Mesothelial cell of epicardium (in vitro differentiated cells): Measurements from ENCODE around the gene FTO. TPM values are rescaled to one million over a fixed set of nuclear protein-coding genes. Genes with fewer than 3 reads are reported as not detected.
"Not testable (repeated sequence)": the region's sequence is repeated elsewhere in the genome, so short reads cannot be mapped to it uniquely, and the experiment has no call there.

Experiments
- DNase-seq, 2 experiments: peaks; one replicate each; pipeline ENCODE4 v3.0.0; 2021; ENCODE audit warnings: low spot score in 2 of 2; ENCODE audit not compliant: unreplicated experiment in 2 of 2
- H3K27ac Mint-ChIP-seq: 2 replicates; pipeline ENCODE4 v1.8.0; 2021; ENCODE audit warnings: mixed read lengths
- H3K27me3 Mint-ChIP-seq: 2 replicates; pipeline ENCODE4 v1.8.0; 2021; ENCODE audit warnings: low read depth, mixed read lengths
- H3K36me3 Mint-ChIP-seq: 2 replicates; pipeline ENCODE4 v1.8.0; 2021; ENCODE audit warnings: mixed read lengths
- H3K4me1 Mint-ChIP-seq: 2 replicates; pipeline ENCODE4 v1.8.0; 2021; ENCODE audit warnings: mixed read lengths
- H3K4me3 Mint-ChIP-seq: 2 replicates; pipeline ENCODE4 v1.8.0; 2021; ENCODE audit warnings: mild to moderate bottlenecking, moderate library complexity, mixed read lengths
- H3K9me3 Mint-ChIP-seq: 2 replicates; pipeline ENCODE4 v1.8.0; 2021; ENCODE audit warnings: mixed read lengths
- total RNA-seq: library from RNA; stranded (reverse); gene quantifications from 3 replicates; pipeline ENCODE4 v1.2.1, GENCODE V29; 2021
- TF ChIP-seq, protein P1 (sequence below): fragments of 200-600 bp; sonication (generic); IDR thresholded peaks from one replicate; pipeline ENCODE4 v1.5.0; 2021; ENCODE audit warnings: antibody characterized with exemption; ENCODE audit not compliant: unreplicated experiment

FTO gene
- total RNA-seq, 1 donor from 2014 or later, result 103 TPM

DNA sequence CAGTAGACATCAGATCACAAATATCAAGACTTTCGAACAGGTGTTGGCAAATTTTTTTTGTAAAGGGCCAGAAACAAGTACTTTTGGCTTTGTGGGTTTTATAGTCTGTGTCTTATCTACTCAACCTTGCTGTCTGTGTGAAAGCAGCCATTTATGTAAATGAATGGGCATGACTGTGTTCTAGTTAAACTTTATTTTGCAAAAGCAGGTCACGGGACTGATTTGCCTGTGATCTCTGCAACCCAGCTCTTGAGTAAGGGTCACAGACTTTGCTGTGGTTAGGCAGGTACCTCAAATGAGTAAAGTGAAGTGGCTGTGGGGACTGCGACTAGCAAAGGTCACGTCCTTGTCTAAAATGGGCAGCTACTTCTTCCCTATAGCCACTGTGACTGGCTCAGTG lies 136.5 kb downstream of the FTO start:
- Mint-ChIP-seq H3K4me3 (no peak overlapping the region), H3K9me3 (peaks cover 7% of the 10 kb centered on the region), H3K36me3 (peaks cover 12% of the 10 kb centered on the region), H3K27ac (no peak overlapping the region), H3K27me3 (no peaks in the 10 kb centered on the region), H3K4me1 (peaks cover 30% of the 10 kb centered on the region)
- TF ChIP-seq, protein P1, sequence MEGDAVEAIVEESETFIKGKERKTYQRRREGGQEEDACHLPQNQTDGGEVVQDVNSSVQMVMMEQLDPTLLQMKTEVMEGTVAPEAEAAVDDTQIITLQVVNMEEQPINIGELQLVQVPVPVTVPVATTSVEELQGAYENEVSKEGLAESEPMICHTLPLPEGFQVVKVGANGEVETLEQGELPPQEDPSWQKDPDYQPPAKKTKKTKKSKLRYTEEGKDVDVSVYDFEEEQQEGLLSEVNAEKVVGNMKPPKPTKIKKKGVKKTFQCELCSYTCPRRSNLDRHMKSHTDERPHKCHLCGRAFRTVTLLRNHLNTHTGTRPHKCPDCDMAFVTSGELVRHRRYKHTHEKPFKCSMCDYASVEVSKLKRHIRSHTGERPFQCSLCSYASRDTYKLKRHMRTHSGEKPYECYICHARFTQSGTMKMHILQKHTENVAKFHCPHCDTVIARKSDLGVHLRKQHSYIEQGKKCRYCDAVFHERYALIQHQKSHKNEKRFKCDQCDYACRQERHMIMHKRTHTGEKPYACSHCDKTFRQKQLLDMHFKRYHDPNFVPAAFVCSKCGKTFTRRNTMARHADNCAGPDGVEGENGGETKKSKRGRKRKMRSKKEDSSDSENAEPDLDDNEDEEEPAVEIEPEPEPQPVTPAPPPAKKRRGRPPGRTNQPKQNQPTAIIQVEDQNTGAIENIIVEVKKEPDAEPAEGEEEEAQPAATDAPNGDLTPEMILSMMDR, result no peak
- no peak for DNase-seq

DNA sequence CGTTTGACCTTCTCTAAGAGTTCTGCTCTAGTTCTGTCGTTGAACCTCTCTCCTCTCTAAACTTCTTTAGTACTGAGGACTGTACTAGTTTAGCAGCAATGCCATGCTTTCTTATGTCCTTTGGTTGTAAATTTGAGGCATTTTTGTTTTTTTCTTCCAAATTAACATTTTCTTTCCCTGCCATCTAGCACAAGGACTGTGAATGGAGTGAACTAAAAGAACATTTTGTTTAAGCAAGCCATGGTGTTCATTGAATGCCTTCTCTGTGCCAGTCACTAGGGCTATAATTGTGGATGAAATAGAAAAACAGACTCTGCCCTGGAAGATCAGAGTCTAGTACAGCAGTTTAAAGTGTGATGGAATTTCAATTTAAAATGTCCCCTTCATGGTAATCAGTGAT lies 137.9 kb downstream of the FTO start:
- no peak overlapping the region for H3K4me3 Mint-ChIP-seq
- DNase-seq, result no peak
- TF ChIP-seq, protein P1, result no peak
- peaks cover 6% of the 10 kb centered on the region for H3K36me3 Mint-ChIP-seq
- no peaks in the 10 kb centered on the region for H3K27me3 Mint-ChIP-seq
- H3K4me1 Mint-ChIP-seq, result peaks cover 35% of the 10 kb centered on the region
- H3K27ac Mint-ChIP-seq, result no peak overlapping the region
- no peaks in the 10 kb centered on the region for H3K9me3 Mint-ChIP-seq

GRCh38 chr16:53843084-53843483 lies 139.1 kb downstream of the FTO start:
- H3K27ac Mint-ChIP-seq, result no peak overlapping the region
- H3K27me3 Mint-ChIP-seq, result no peaks in the 10 kb centered on the region
- no peak overlapping the region for H3K4me3 Mint-ChIP-seq
- no peak for DNase-seq
- H3K36me3 Mint-ChIP-seq, result peaks cover 6% of the 10 kb centered on the region
- H3K9me3 Mint-ChIP-seq, result no peaks in the 10 kb centered on the region
- TF ChIP-seq, protein P1, result no peak
- peaks cover 26% of the 10 kb centered on the region for H3K4me1 Mint-ChIP-seq

- Mint-ChIP-seq H3K9me3 (no peaks in the 10 kb centered on the region), H3K4me3 (no peak overlapping the region), H3K4me1 (peaks cover 35% of the 10 kb centered on the region), H3K27me3 (no peaks in the 10 kb centered on the region), H3K36me3 (peaks cover 6% of the 10 kb centered on the region), H3K27ac (no peak overlapping the region)
- no peak for DNase-seq
- TF ChIP-seq, protein P1, result no peak
Observed at GRCh38 chr16:53844804-53845203, 140.8 kb downstream of the FTO start.

DNA sequence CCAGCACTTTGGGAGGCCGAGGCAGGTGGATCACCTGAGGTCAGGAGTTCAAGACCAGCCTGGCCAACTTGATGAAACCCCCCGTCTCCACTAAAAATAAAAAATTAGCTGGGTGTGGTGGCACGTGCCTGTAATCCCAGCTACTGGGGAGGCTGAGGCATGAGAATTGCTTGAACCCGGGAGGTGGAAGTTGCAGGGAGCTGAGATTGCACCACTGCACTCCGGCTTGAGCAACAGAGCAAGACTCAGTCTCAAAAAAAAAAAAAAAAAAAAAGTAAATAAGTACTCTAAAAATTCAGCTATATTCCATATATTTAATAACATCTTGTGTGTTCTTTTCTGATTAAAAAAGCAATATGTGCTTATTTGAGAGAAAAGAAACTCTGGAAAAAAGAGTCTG lies 142.6 kb downstream of the FTO start:
- H3K9me3 Mint-ChIP-seq, DNase-seq: not testable (repeated sequence)

DNA sequence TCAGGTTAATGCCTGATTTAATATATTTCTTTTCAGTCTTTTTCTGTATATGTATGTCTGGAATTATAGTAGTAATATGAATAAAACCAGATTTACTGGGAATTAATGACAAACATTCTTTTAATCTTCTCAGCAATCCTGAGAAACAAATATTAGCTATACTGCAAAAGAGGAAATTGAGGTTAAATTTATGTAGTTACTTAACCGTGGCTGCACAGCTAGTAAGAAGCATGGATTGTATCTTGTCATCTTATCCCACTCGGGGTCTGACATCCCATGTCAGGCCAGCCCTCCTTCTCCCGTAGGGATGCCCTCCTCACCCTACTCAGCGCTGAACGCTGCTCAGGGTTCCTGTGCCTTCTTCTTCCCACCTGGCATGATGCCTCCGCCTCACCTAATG lies 143.0 kb downstream of the FTO start:
- H3K4me1 Mint-ChIP-seq, result peaks cover 31% of the 10 kb centered on the region
- TF ChIP-seq, protein P1, result no peak
- DNase-seq, result no peak
- no peak overlapping the region for H3K4me3 Mint-ChIP-seq
- peaks cover 6% of the 10 kb centered on the region for H3K36me3 Mint-ChIP-seq
- no peaks in the 10 kb centered on the region for H3K27me3 Mint-ChIP-seq
- no peak overlapping the region for H3K27ac Mint-ChIP-seq
- H3K9me3 Mint-ChIP-seq, result no peaks in the 10 kb centered on the region

More for the DNA sequence above, 142.6 kb downstream of the FTO start:
- not testable (repeated sequence) for H3K27ac Mint-ChIP-seq, H3K36me3 Mint-ChIP-seq, H3K4me3 Mint-ChIP-seq, H3K27me3 Mint-ChIP-seq
- H3K4me1 Mint-ChIP-seq, result peaks cover 35% of the 10 kb centered on the region
